Measurements from ENCODE around the gene ZNF100. TPM values are rescaled to one million over a fixed set of nuclear protein-coding genes. Genes with fewer than 3 reads are reported as not detected.

ZNF100 gene
- total RNA-seq = 2.8 and 3.1 TPM in 2 replicates

GRCh38 chr19:21767065-21767800 lies at the start of gene ZNF100:
TSS of gene ZNF100 (minus strand) at chr19:21767579. CDS start at chr19:21767429, 150 bp downstream.

Other genes with a start within 250 kb of the ZNF100 start
- gene ZNF43, start 68.6 kb upstream of the ZNF100 start, total RNA-seq = 3.1 and 4.7 TPM in 2 replicates
- gene ZNF208, start 243.4 kb upstream of the ZNF100 start, total RNA-seq = 0.72 TPM in 1 of 2 replicates, not detected in the other

Data from cardiac atrium fibroblast (primary cell).